ENCODE measurements around the gene GPR15.

The GPR15 gene

DNA sequence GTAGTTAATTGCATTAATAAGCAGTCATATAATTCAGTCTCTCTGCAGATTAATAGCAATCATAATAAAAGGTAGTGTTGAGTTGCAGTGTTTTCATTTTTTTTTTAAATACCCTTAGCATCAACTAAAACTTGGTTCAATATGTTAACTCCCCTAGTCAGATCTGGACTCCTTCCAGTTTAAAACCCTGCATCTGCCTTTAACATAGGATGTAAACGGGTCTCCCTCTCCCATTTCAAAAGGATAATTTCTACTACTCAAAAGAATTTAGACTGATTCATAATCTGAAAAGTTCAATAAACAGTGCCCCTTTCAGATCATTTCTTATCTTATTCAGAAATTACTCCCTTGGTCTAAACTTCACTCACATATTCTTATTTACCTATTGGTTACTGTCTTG lies 50.3 kb downstream of the GPR15 start:
- in situ Hi-C loops (cut with MboI; ENCODE audit: low sequenced_read_pairs): no loop called here

DNA sequence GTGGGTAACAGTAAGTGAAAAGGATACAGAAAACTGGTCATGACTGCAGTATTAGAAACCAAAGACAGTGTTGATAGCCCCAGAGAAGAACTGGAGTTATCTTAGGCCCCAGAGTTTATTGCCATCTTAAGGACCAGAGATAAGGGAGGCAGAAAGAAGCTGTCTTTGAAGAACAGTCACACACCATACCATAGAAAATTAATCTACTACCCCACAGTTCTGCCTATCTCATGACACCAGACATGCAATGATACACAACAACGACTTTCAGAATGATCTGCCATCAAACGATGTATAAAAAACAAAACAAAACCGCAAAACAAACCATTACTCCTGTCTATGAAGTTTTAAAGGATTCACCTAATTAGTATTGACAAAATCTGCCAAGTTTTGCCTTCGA lies 52.0 kb downstream of the GPR15 start:
- in situ Hi-C loops (cut with MboI; ENCODE audit: low sequenced_read_pairs): no loop called here
